Lung (tissue), 12 donors: Measurements from ENCODE around the gene SVBP. TPM values are rescaled to one million over a fixed set of nuclear protein-coding genes. Genes with fewer than 3 reads are reported as not detected.

Source experiments
- ATAC-seq: fragments of 200-7000 bp; cut with Tn5 transposase; one replicate; pipeline ENCODE4 v1.9.1; 2020; ENCODE audit warnings: moderate number of reproducible peaks; ENCODE audit not compliant: insufficient read depth, low FRiP score
- DNase-seq, 3 donors: peaks; one replicate each; pipeline ENCODE4 v3.0.0-alpha.2; 2013 to 2017
- H3K27ac ChIP-seq, 2 donors: one replicate each; pipeline ENCODE4 v1.5.1; 2013; ENCODE audit warnings: mild to moderate bottlenecking in 2 of 2, moderate library complexity in 2 of 2, control low read depth in 1 of 2, inconsistent platforms in 1 of 2, low read depth in 1 of 2, low read length in 1 of 2
- H3K27me3 ChIP-seq, 3 donors: one replicate each; pipeline ENCODE4 v1.5.1; 2013; ENCODE audit warnings: low read length in 2 of 3; ENCODE audit not compliant: control insufficient read depth in 3 of 3, insufficient read depth in 3 of 3
- H3K36me3 ChIP-seq, 4 donors: one replicate each; pipeline ENCODE4 v1.5.1; 2013; ENCODE audit warnings: low read length in 4 of 4, mild to moderate bottlenecking in 1 of 4, moderate library complexity in 1 of 4; ENCODE audit not compliant: control insufficient read depth in 4 of 4, insufficient read depth in 4 of 4
- H3K4me1 ChIP-seq, 5 donors: one replicate each; pipeline ENCODE4 v1.5.1; 2013; ENCODE audit warnings: low read length in 5 of 5, mild to moderate bottlenecking in 2 of 5, moderate library complexity in 1 of 5; ENCODE audit not compliant: control insufficient read depth in 5 of 5, insufficient read depth in 5 of 5
- H3K4me3 ChIP-seq: one replicate; pipeline ENCODE4 v1.5.1; 2013; ENCODE audit warnings: mild to moderate bottlenecking, control low read depth, moderate library complexity
- H3K9ac ChIP-seq, 2 donors: one replicate each; pipeline ENCODE4 v1.5.1; 2013; ENCODE audit warnings: low read length in 2 of 2, control low read depth in 1 of 2; ENCODE audit not compliant: insufficient read depth in 1 of 2
- H3K9me3 ChIP-seq, 4 donors: one replicate each; pipeline ENCODE4 v1.5.1; 2013; ENCODE audit warnings: low read length in 3 of 4, mild to moderate bottlenecking in 1 of 4, moderate library complexity in 1 of 4; ENCODE audit not compliant: control insufficient read depth in 4 of 4, insufficient read depth in 3 of 4
- CTCF ChIP-seq: IDR thresholded peaks from 2 replicates; pipeline ENCODE4 v1.5.1; 2012; ENCODE audit warnings: mild to moderate bottlenecking; ENCODE audit errors: control extremely low read depth, extremely low read depth
- WGBS, 2 donors: extraction: QIAGEN DNeasy Blood & Tissue Kit; methylation state at CpG; one replicate each; pipeline ENCODE4 v1.1.7; 2013; 5-methylcytosine and 5-hydroxymethylcytosine counted together
- polyA plus RNA-seq, 2 donors: library from polyadenylated mRNA; stranded (reverse); fragments of 200-250 nt; gene quantifications; one replicate each; pipeline ENCODE4 v1.2.1, GENCODE V29; 2013
- total RNA-seq, 2 donors: library from RNA; depleted of rRNA in 1 of 2; stranded (reverse); fragments of >200 nt in 1 of 2; gene quantifications; one replicate each; pipeline ENCODE4 v1.2.1, GENCODE V29; 2014 to 2021
- donor health status: control.
- donor health status: control.
- donor health status: Bipolar disorder and iron deficiency.
- donor health status: healthy.
- donor health status: DM: yes; HTN: yes; CAD: no.

SVBP gene
- total and polyA plus RNA-seq, 4 donors, result 12.5 to 35.3 (median 26.0) TPM

- Histone ChIP-seq H3K4me3 (no peak overlapping the region), H3K4me1 (peaks cover 2 to 17% (median 6%) of the 10 kb centered on the region in 5 donors), H3K9me3 (peaks cover 0 to 9% (median 0%) of the 10 kb centered on the region in 4 donors), H3K27ac (no peak overlapping the region), H3K27me3 (no peaks in the 10 kb centered on the region), H3K36me3 (peaks cover 9 to 25% (median 16%) of the 10 kb centered on the region in 4 donors), H3K9ac (no peak overlapping the region)
- ATAC-seq, result no peak
- WGBS, 2 donors, result 97 to 98% methylated on average over 2 of the region's 2 CpGs
- no peak for DNase-seq
- no peak for TF ChIP-seq CTCF
Measured at GRCh38 chr1:42848823-42849537, 31.8 kb upstream of the SVBP start.

- ATAC-seq (no peak), DNase-seq (no peak)
- 74 to 86% methylated on average over 6 of the region's 6 CpGs for WGBS, 2 donors
- no peak for TF ChIP-seq CTCF
- H3K36me3 ChIP-seq, result peaks cover 9 to 25% (median 18%) of the 10 kb centered on the region in 4 donors
- H3K27me3 ChIP-seq, result no peaks in the 10 kb centered on the region
- H3K9ac ChIP-seq, result no peak overlapping the region
- no peak overlapping the region for H3K4me3 ChIP-seq
- H3K9me3 ChIP-seq, result peaks cover 0 to 9% (median 0%) of the 10 kb centered on the region in 4 donors
- H3K27ac ChIP-seq, result no peak overlapping the region
- H3K4me1 ChIP-seq, result peaks cover 2 to 17% (median 6%) of the 10 kb centered on the region in 5 donors
Measured at GRCh38 chr1:42847721-42848460, 30.7 kb upstream of the SVBP start.

- H3K27ac ChIP-seq, result peak overlapping the region; percentile 34 to 68
- peaks cover 7 to 27% (median 19%) of the 10 kb centered on the region in 4 donors for H3K36me3 ChIP-seq
- H3K4me1 ChIP-seq, result peaks cover 2 to 17% (median 6%) of the 10 kb centered on the region in 5 donors
- peak overlapping the region; percentile 65 to 85 for H3K9ac ChIP-seq
- ATAC-seq (no peak), DNase-seq (no peak)
- no peaks in the 10 kb centered on the region for H3K27me3 ChIP-seq
- 7 to 9% methylated on average over 6 of the region's 6 CpGs for WGBS, 2 donors
- no peak for TF ChIP-seq CTCF
- peaks cover 0 to 11% (median 0%) of the 10 kb centered on the region in 4 donors for H3K9me3 ChIP-seq
- peak overlapping the region; percentile 81 for H3K4me3 ChIP-seq
Measured at GRCh38 chr1:42847111-42847595, 30.0 kb upstream of the SVBP start.
